Parathyroid adenoma (tissue), 2 donors: Measurements from ENCODE around the gene GNAT2.

Experiments
- H2AFZ ChIP-seq: fragments of 300-600 bp; sonication (generic); one replicate; pipeline ENCODE4 v1.7.0; 2017; ENCODE audit warnings: antibody characterized with exemption, mild to moderate bottlenecking
- H3K27ac ChIP-seq: fragments of 300-600 bp; sonication (generic); one replicate; pipeline ENCODE4 v1.7.0; 2017
- H3K27me3 ChIP-seq: fragments of 300-600 bp; sonication (generic); one replicate; pipeline ENCODE4 v1.7.0; 2017; ENCODE audit warnings: low read length; ENCODE audit not compliant: control insufficient read depth, insufficient read depth
- H3K36me3 ChIP-seq: fragments of 300-600 bp; sonication (generic); one replicate; pipeline ENCODE4 v1.7.0; 2017; ENCODE audit warnings: low read length; ENCODE audit not compliant: control insufficient read depth, insufficient read depth
- H3K4me1 ChIP-seq: fragments of 300-600 bp; sonication (generic); one replicate; pipeline ENCODE4 v1.7.0; 2017; ENCODE audit warnings: control low read depth
- H3K4me2 ChIP-seq: fragments of 300-600 bp; sonication (generic); one replicate; pipeline ENCODE4 v1.7.0; 2017; ENCODE audit warnings: low read length
- H3K4me3 ChIP-seq: fragments of 300-600 bp; sonication (generic); one replicate; pipeline ENCODE4 v1.7.0; 2017; ENCODE audit warnings: low read depth, low read length
- H3K79me2 ChIP-seq: fragments of 300-600 bp; sonication (generic); one replicate; pipeline ENCODE4 v1.7.0; 2017; ENCODE audit warnings: control low read depth
- H3K9ac ChIP-seq: fragments of 300-600 bp; sonication (generic); one replicate; pipeline ENCODE4 v1.7.0; 2017; ENCODE audit warnings: mild to moderate bottlenecking
- H3K9me3 ChIP-seq: fragments of 300-600 bp; sonication (generic); one replicate; pipeline ENCODE4 v1.7.0; 2017; ENCODE audit warnings: low read length; ENCODE audit not compliant: control insufficient read depth
- TF ChIP-seq, protein P1 (sequence below): fragments of 300-600 bp; sonication (generic); IDR thresholded peaks from one replicate; pipeline ENCODE4 v1.7.0; 2017; ENCODE audit warnings: antibody characterized with exemption, mild to moderate bottlenecking
- donor health status: primary hyperparathyroidism.

The GNAT2 gene

GRCh38 chr1:109598655-109599054 is 20.8 kb downstream of the GNAT2 start:
- Histone ChIP-seq H3K4me2 (no peak overlapping the region), H3K9me3 (no peaks in the 10 kb centered on the region), H3K27ac (no peak overlapping the region), H2AFZ (no peak overlapping the region), H3K79me2 (no peaks in the 10 kb centered on the region), H3K4me3 (no peak overlapping the region), H3K4me1 (no peaks in the 10 kb centered on the region), H3K36me3 (no peaks in the 10 kb centered on the region), H3K27me3 (no peaks in the 10 kb centered on the region), H3K9ac (no peak overlapping the region)
- TF ChIP-seq, protein P1, sequence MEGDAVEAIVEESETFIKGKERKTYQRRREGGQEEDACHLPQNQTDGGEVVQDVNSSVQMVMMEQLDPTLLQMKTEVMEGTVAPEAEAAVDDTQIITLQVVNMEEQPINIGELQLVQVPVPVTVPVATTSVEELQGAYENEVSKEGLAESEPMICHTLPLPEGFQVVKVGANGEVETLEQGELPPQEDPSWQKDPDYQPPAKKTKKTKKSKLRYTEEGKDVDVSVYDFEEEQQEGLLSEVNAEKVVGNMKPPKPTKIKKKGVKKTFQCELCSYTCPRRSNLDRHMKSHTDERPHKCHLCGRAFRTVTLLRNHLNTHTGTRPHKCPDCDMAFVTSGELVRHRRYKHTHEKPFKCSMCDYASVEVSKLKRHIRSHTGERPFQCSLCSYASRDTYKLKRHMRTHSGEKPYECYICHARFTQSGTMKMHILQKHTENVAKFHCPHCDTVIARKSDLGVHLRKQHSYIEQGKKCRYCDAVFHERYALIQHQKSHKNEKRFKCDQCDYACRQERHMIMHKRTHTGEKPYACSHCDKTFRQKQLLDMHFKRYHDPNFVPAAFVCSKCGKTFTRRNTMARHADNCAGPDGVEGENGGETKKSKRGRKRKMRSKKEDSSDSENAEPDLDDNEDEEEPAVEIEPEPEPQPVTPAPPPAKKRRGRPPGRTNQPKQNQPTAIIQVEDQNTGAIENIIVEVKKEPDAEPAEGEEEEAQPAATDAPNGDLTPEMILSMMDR, result no peak

DNA sequence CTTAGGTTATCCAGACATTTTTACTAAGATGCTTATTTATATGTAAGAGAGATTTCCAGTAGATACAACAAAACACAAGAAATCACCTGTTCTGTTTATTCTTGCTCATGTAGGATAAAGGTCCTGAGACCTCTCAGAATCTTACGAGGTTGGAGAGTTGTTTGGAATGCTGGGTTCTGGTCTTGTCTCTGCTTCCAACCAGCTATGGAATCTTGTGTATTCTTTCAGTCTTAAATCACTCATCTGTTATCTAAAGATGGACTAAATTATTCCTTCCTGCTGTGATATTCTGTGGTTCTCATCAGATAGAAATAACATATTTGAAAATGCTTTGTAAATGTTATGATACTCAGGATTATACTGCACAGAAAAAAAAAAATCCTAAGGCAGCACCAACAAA is 21.3 kb downstream of the GNAT2 start:
- Histone ChIP-seq H3K9me3 (no peaks in the 10 kb centered on the region), H3K79me2 (no peaks in the 10 kb centered on the region), H3K4me1 (no peaks in the 10 kb centered on the region), H3K9ac (no peak overlapping the region), H3K27ac (no peak overlapping the region), H2AFZ (no peak overlapping the region), H3K36me3 (no peaks in the 10 kb centered on the region), H3K4me3 (no peak overlapping the region), H3K27me3 (no peaks in the 10 kb centered on the region), H3K4me2 (no peak overlapping the region)
- TF ChIP-seq, protein P1, result no peak

DNA sequence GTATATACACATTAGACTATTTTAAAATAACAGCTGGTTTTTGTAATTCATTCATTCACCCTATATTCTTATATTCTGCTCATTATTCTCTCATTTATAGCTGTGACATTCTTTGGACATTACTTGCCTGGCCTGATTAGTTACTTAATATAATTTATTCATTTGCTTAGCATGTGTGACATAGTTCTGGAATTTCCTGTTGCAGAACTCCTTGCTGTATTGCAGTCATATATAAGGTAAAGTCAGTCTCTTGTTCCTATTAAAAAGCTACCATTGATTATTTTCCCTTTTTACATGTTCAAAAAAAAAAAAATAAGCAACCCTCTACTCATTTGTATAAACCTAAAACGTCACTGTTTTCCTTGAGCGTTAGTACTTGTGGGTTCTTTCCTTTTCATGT is 23.9 kb downstream of the GNAT2 start:
- TF ChIP-seq, protein P1, result no peak
- H3K4me1 ChIP-seq, result no peaks in the 10 kb centered on the region
- H3K79me2 ChIP-seq, result no peaks in the 10 kb centered on the region
- H2AFZ ChIP-seq, result no peak overlapping the region
- H3K27me3 ChIP-seq, result no peaks in the 10 kb centered on the region
- H3K9me3 ChIP-seq, result no peaks in the 10 kb centered on the region
- H3K4me3 ChIP-seq, result no peak overlapping the region
- H3K4me2 ChIP-seq, result no peak overlapping the region
- H3K27ac ChIP-seq, result no peak overlapping the region
- H3K36me3 ChIP-seq, result no peaks in the 10 kb centered on the region
- H3K9ac ChIP-seq, result no peak overlapping the region

- Histone ChIP-seq H3K79me2 (no peaks in the 10 kb centered on the region), H3K9me3 (no peaks in the 10 kb centered on the region), H3K27ac (no peak overlapping the region), H3K36me3 (no peaks in the 10 kb centered on the region), H2AFZ (no peak overlapping the region), H3K27me3 (no peaks in the 10 kb centered on the region), H3K4me3 (no peak overlapping the region), H3K4me1 (no peaks in the 10 kb centered on the region), H3K4me2 (no peak overlapping the region), H3K9ac (no peak overlapping the region)
- TF ChIP-seq, protein P1, result no peak
These were observed 26.5 kb downstream of the GNAT2 start for GRCh38 chr1:109592916-109593315.

GRCh38 chr1:109589679-109590078 is 29.7 kb downstream of the GNAT2 start:
- no peaks in the 10 kb centered on the region for H3K27me3 ChIP-seq

More at GRCh38 chr1:109589679-109590078, 29.7 kb downstream of the GNAT2 start:
- Histone ChIP-seq H3K9ac (no peak overlapping the region), H2AFZ (no peak overlapping the region), H3K79me2 (no peaks in the 10 kb centered on the region), H3K4me1 (no peaks in the 10 kb centered on the region), H3K36me3 (no peaks in the 10 kb centered on the region), H3K27ac (no peak overlapping the region), H3K4me2 (no peak overlapping the region), H3K9me3 (no peaks in the 10 kb centered on the region), H3K4me3 (no peak overlapping the region)
- TF ChIP-seq, protein P1, result no peak
